Muscle layer of colon (tissue), 2 donors: Measurements from ENCODE around the gene CMIP.

Experiments used
- H3K27ac ChIP-seq: one replicate; pipeline ENCODE4 v1.7.0; 2013; ENCODE audit warnings: low read depth, mild to moderate bottlenecking, low read length, moderate library complexity
- H3K27me3 ChIP-seq, 2 donors: one replicate each; pipeline ENCODE4 v1.7.0; 2013; ENCODE audit warnings: low read length in 2 of 2, mild to moderate bottlenecking in 2 of 2; ENCODE audit not compliant: insufficient read depth in 2 of 2, control insufficient read depth in 1 of 2
- H3K36me3 ChIP-seq: one replicate; pipeline ENCODE4 v1.7.0; 2013; ENCODE audit warnings: mild to moderate bottlenecking, low read length; ENCODE audit not compliant: insufficient read depth
- H3K4me1 ChIP-seq: one replicate; pipeline ENCODE4 v1.7.0; 2013; ENCODE audit warnings: mild to moderate bottlenecking, low read length; ENCODE audit not compliant: insufficient read depth
- H3K4me3 ChIP-seq, 2 donors: one replicate each; pipeline ENCODE4 v1.7.0; 2013; ENCODE audit warnings: low read length in 2 of 2, low read depth in 1 of 2, mild to moderate bottlenecking in 1 of 2, moderate library complexity in 1 of 2
- H3K9ac ChIP-seq: one replicate; pipeline ENCODE4 v1.7.0; 2013; ENCODE audit warnings: low read length
- H3K9me3 ChIP-seq: one replicate; pipeline ENCODE4 v1.7.0; 2013; ENCODE audit warnings: mild to moderate bottlenecking, low read length
- donor health status: abdominal sarcoma.
- donor health status: Adenocarcinoma of cecum.

CMIP gene

DNA sequence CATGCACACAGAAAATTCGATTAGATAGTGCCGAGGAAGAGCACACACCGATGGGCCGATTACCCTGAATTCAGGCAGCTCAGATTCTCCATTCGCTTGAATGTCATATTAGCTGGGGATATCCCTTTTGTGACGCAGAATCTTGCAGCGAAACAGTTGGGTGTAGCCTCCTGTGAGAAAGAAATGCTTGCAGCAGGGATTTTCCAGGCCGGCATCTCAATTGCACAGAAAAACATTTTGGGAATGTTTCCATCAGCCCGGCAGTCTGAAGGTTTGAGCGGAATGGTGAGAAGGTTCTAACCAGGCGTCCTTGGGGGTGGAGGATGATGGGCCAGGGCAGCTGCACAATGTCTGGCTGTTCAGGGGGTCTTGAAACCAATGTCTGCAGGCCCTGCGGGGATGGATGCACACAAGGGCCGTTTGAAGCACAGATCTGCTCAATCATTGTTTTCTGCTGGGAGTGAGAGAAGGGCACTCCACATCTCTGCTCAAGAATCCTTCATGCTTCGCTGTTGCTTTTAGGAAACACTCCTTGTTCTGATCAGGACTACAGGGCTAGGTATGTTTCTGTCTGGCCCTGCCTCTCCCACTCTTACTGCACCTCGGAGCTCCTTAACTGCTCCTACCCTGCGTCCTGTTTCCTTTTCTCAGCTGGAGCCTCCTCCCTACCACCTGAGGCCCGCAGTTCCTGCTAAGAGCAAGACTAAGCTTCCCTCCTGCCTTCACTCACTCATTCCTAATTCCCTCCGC lies 94.6 kb downstream of the CMIP start:
- no peak overlapping the region for H3K4me3 ChIP-seq
- peaks cover 19% of the 10 kb centered on the region for H3K4me1 ChIP-seq
- no peak overlapping the region for H3K27ac ChIP-seq
- no peaks in the 10 kb centered on the region for H3K9me3 ChIP-seq
- no peaks in the 10 kb centered on the region for H3K36me3 ChIP-seq
- no peak overlapping the region for H3K9ac ChIP-seq
- no peaks in the 10 kb centered on the region for H3K27me3 ChIP-seq

DNA sequence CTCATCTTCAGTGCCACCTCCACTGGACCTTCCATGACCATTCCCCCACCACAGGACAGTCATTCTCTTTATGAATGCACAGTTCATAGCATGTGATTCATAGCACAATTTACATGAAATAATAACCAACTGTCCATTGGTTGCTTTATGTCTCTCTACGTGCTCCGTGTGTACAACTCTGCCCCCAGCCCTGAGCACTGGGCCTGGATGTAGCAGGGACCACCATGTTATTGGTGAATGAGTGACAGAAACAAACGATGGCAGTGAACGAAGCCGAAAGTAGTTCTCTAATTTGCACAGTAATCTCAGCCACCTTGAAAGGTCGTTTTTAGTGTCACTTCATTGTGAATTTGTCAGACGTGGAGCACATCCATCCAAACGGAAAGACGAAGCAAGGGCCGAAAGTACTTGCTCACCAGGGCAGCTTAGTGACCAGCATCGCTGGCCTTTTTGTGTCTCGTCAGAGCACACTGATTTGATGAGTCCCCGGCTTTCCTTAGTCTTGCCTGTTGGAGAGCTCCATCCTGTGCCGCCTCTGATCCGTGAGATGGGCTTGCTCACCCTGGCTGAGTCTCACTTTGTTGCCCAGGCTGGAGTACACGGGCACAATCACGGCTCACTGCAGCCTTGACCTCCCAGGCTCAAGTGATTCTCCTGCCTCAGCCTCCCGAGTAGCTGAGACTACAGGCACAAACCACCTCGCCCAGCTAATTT lies 95.3 kb downstream of the CMIP start:
- Histone ChIP-seq H3K36me3 (no peaks in the 10 kb centered on the region), H3K27ac (no peak overlapping the region), H3K4me3 (no peak overlapping the region), H3K4me1 (peaks cover 25% of the 10 kb centered on the region), H3K27me3 (no peaks in the 10 kb centered on the region), H3K9me3 (no peaks in the 10 kb centered on the region), H3K9ac (no peak overlapping the region)

DNA sequence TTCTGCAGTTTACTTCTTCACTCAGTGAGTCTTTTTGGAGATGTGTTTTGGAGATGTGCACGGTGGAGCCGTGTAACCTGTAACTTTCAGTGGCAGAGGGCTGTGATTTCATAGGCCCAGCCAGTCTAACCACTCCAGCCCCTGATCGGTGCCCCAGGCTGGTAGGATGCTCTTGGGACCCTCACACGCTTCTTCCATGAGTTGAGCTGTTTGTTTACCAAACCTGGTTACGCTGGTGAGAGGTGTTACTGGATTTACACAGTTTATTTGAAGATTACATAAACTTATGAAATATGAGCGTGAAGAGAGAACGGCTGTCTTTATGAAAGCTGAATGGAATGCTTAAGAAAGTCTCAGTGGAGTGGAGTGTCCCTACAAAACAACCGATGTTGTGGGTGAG lies 96.7 kb downstream of the CMIP start:
- Histone ChIP-seq H3K36me3 (no peaks in the 10 kb centered on the region), H3K4me3 (no peak overlapping the region), H3K9me3 (no peaks in the 10 kb centered on the region), H3K27ac (no peak overlapping the region), H3K27me3 (no peaks in the 10 kb centered on the region), H3K4me1 (peaks cover 27% of the 10 kb centered on the region), H3K9ac (no peak overlapping the region)

DNA sequence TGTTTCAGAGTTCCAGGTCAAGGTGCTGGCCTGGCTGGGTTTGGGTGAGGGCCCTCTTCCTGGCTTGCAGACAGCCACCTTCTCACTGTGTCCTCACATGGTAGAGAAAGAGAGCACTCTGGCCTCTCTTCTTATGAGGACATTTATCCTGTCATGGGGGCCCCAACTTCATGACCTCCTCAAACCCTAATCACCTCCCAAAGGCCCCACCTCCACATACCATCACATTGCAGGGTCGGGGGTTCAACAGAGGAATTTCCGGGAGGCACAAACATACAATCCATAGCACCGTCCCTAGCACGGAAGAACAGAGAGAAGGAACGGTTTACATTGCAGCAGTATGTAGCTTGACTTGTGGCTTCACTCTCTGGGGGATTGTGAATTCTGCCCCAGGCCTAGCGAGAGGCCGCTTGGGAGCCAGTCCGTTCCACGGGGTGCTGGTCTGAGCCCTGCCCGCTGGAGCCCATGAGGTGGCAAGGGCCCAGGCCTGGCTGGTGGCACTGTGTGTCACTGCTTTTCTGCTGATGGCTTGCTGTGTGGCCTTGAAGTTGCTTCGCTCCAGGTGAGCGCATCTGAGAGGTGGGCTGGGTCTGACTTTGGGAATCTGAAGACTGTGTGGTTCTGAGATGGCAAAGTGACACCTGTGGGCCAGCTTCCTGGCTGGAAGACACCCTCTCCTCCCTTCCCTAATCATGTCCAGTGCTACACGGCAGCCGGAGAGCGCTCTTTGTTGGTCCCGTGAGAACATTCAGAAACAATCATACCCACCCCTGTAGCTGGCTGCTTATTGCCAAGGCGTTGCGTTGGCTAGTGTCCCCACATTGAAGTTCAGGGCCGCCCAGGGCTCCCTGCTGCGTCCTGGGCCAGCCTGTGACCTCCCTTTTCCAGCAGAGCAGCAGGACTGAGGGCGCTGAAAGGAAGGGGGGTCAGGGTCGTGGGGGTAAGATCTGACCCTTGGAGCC lies 98.3 kb downstream of the CMIP start:
- no peaks in the 10 kb centered on the region for H3K36me3 ChIP-seq
- H3K27me3 ChIP-seq = no peaks in the 10 kb centered on the region
- H3K4me3 ChIP-seq = no peak overlapping the region
- no peaks in the 10 kb centered on the region for H3K9me3 ChIP-seq
- H3K4me1 ChIP-seq = peaks cover 24% of the 10 kb centered on the region
- H3K9ac ChIP-seq = no peak overlapping the region
- no peak overlapping the region for H3K27ac ChIP-seq

DNA sequence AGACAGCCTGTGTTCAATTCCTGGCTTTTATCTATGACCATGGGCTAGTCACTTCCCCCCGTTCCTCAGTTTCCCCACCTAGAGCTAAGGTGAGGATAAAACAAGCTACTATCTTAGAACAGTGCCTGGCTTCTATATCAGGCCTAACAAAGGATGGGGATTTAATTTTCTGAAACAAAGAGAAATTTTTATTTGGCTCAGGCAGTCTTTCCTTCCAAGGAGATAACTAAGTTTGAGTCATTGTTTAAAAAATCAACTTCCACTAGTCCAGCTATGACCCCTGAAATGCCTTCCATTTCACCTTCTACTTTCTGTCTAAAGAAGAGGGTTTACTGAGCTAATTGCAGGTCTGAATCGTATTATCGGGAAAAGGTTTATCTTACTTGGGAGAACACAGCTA lies 99.0 kb downstream of the CMIP start:
- H3K4me1 ChIP-seq = peaks cover 17% of the 10 kb centered on the region
- no peak overlapping the region for H3K4me3 ChIP-seq
- H3K9ac ChIP-seq = no peak overlapping the region
- H3K36me3 ChIP-seq = no peaks in the 10 kb centered on the region
- H3K9me3 ChIP-seq = no peaks in the 10 kb centered on the region
- no peaks in the 10 kb centered on the region for H3K27me3 ChIP-seq
- H3K27ac ChIP-seq = no peak overlapping the region

DNA sequence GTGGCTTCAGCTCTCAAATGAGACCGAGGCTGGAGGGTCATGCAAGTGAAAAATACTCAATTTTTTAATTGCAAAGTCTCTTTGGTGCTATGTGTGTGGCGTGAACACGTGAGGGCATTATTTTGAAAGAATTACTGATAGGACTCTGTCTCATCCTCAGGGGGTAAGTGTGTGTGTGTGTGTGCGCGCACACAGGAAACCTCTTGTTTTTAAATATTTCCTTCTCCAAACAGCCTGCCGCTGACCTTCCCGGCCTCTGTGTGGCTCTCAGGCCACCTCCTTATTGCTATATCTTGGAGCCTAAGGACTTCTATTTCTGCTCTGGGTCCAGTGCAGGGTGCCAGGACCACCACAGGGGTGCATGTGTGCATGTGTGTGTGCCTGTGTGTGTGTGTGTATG lies 99.7 kb downstream of the CMIP start:
- H3K27ac ChIP-seq = no peak overlapping the region
- no peak overlapping the region for H3K4me3 ChIP-seq
- H3K9me3 ChIP-seq = no peaks in the 10 kb centered on the region
- H3K4me1 ChIP-seq = peaks cover 10% of the 10 kb centered on the region
- H3K36me3 ChIP-seq = no peaks in the 10 kb centered on the region
- H3K9ac ChIP-seq = no peak overlapping the region
- no peaks in the 10 kb centered on the region for H3K27me3 ChIP-seq

DNA sequence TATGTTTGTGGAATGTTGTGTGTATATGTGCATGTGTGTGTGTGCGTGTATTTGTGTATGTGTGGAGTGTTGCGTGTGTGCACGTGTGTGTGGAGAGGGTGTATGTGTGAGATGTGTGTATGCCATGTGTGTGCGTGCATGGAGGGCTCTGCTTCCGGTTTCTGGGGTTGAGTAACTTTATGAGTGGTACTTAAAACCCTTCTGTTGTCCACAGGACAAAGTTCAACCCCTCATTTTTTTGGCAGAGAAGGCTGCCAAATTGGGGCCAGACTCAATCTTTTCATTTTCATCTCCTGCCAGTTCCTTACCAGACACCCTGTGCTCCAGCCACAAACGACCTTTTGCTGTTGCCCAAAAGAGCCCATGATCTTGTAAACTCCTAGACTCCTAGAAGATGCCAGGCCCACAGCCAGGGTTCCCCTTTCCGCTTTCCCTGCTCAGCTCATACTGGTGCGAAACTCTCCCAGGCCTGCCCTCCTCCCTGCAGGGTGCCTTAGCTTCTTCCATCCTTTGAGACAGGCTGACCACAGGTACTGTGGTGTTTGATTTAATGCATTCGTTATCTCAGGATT lies 100.2 kb downstream of the CMIP start:
- H3K4me1 ChIP-seq = peaks cover 8% of the 10 kb centered on the region
- no peaks in the 10 kb centered on the region for H3K9me3 ChIP-seq
- no peaks in the 10 kb centered on the region for H3K36me3 ChIP-seq
- H3K9ac ChIP-seq = no peak overlapping the region
- H3K4me3 ChIP-seq = no peak overlapping the region
- no peak overlapping the region for H3K27ac ChIP-seq
- no peaks in the 10 kb centered on the region for H3K27me3 ChIP-seq

DNA sequence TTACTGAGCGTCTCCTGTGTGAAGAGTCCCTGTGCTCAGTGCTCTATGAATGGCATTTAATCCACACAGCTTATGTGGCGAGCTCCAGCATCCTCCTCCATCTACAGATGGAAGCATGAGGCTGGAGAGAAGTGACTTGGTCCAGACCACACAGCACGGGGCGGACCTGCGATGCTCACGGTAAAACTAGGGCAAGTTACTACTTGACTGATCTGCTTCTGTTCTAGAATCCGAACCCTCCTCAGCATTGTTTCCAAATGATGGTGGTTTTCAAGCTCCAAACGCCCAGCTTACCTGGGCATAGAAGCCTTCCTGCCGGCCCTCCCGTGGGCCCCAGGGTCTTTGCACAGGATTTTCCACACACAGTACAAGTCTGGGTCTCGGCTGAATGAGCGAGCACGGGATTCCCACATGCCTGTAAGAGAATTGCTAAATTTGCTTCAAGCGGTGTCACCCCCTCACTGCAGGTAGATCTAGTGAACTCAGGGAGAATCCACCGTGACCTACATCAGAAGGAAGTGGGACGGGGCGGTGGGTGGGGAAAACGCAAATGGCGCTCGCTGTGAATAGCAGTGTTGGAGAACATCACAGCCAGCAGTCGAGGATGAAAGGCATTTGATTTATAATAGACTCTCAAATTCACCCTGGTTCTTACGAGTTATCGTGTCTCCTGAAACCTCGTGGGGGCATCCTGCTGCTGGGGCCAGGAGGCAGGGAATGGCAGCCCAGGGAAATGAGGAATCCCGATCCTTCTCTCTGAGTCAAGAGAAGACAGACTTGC lies 101.1 kb downstream of the CMIP start:
- no peak overlapping the region for H3K9ac ChIP-seq
- no peaks in the 10 kb centered on the region for H3K36me3 ChIP-seq
- peaks cover 8% of the 10 kb centered on the region for H3K4me1 ChIP-seq
- no peaks in the 10 kb centered on the region for H3K9me3 ChIP-seq
- no peaks in the 10 kb centered on the region for H3K27me3 ChIP-seq
- no peak overlapping the region for H3K4me3 ChIP-seq
- H3K27ac ChIP-seq = no peak overlapping the region

DNA sequence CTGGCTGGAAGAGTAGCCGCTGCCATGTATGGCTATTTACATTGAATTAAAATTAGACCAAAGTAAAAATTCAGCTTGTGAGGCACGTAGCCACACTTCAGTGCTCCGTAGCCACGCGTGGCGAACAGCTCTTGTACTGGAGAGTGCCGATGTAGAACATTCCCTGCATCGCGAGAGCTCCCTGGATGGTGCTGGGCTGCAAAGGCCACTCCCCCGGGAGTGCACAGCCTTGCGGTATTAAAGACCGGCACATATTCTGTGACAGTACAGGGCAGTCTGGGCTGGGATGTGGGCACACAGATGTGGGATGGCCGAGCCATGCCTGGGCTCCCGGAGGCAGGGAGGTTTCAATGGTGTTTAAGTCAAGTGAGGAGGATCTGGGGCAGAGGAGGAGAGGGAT lies 102.2 kb downstream of the CMIP start:
- Histone ChIP-seq H3K27me3 (no peaks in the 10 kb centered on the region), H3K4me3 (no peak overlapping the region), H3K4me1 (peaks cover 8% of the 10 kb centered on the region)

DNA sequence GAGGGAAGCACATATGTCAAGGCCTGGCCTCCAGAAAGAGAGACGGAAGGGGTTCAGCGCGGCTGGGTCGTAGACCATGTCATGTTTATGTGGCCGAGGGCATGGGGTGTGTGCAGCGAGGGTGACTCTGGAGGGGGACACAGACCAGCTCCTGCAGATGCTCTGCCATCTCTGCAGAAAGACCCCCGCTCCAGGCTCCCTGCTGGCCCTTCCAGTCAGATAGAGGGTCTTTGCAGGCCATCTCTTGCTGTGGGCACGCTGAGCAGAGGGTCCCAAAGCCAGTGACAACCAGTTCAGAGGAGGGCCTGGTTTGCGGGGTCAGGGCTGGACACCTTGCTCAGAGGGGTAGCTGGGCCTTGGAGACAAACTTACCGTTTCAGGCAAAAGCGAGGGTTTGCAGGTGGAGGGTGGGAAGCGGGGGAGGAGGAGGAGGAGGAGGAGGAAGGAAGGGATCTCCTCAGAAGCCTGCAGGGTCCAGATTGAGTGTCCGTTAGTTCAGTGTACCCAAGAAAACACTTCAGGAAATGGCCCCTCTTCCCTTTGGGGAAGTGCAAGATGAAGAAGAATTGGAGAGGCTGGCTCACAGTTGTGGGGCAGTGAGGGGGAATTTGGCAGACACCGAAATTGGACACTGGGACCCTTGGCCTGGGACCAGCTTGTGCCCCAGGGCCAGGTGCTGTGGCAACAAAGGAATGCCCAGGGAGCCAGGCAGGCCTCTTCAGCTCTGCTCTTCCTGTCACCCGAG lies 102.8 kb downstream of the CMIP start:
- Histone ChIP-seq H3K4me3 (no peak overlapping the region), H3K27me3 (no peaks in the 10 kb centered on the region), H3K9ac (no peak overlapping the region), H3K27ac (no peak overlapping the region), H3K4me1 (peaks cover 8% of the 10 kb centered on the region), H3K9me3 (no peaks in the 10 kb centered on the region), H3K36me3 (no peaks in the 10 kb centered on the region)

More for the DNA sequence above, 102.2 kb downstream of the CMIP start:
- no peaks in the 10 kb centered on the region for H3K36me3 ChIP-seq
- no peaks in the 10 kb centered on the region for H3K9me3 ChIP-seq
- no peak overlapping the region for H3K9ac ChIP-seq
- H3K27ac ChIP-seq = no peak overlapping the region
